ENCODE measurements around the gene KRT35. TPM values are rescaled to one million over a fixed set of nuclear protein-coding genes. Genes with fewer than 3 reads are reported as not detected.

Gene KRT35
- total and polyA plus RNA-seq, 10 donors: 0.19 TPM; not detected in 8

DNA sequence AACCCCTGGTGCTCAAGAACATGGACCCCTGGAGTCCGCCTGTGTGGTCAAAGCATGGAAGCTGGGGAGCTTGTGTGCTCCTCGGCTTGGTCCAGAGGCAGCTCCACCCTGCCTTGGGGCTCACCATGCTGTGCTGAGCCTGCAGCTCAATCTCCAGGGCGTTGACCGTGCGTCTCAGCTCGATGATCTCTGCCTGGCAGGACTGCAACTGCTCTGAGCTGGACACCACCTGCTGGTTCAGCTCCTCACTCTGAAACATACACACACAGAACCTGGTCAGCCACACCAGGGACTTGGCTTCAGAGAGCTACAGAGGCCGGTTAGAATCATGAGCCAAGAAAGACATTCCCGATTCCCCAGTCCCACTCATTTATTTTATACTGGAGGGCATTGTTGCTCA lies 2.7 kb downstream of the KRT35 start:
- Histone ChIP-seq H3K36me3 (no peaks in the 10 kb centered on the region), H3K4me3 (no peak overlapping the region), H3K27ac (no peak overlapping the region), H3K4me1 (peaks cover 0 to 9% (median 4%) of the 10 kb centered on the region in 6 donors), H3K9me3 (peaks cover 0 to 5% (median 0%) of the 10 kb centered on the region in 8 donors), H3K27me3 (replicated peaks in 1 of 7) (no peaks in the 10 kb centered on the region)
- intact Hi-C loops (cut with DNase I; ENCODE audit: low total_unique reads): no loop called here
- 72 to 92% (median 89%) methylated on average over 2 to 8 of the region's 8 CpGs for WGBS, 5 donors
- no peak for TF ChIP-seq POLR2AphosphoS5 (IDR thresholded peaks at IDR 0.05)
- TF ChIP-seq, protein P1, sequence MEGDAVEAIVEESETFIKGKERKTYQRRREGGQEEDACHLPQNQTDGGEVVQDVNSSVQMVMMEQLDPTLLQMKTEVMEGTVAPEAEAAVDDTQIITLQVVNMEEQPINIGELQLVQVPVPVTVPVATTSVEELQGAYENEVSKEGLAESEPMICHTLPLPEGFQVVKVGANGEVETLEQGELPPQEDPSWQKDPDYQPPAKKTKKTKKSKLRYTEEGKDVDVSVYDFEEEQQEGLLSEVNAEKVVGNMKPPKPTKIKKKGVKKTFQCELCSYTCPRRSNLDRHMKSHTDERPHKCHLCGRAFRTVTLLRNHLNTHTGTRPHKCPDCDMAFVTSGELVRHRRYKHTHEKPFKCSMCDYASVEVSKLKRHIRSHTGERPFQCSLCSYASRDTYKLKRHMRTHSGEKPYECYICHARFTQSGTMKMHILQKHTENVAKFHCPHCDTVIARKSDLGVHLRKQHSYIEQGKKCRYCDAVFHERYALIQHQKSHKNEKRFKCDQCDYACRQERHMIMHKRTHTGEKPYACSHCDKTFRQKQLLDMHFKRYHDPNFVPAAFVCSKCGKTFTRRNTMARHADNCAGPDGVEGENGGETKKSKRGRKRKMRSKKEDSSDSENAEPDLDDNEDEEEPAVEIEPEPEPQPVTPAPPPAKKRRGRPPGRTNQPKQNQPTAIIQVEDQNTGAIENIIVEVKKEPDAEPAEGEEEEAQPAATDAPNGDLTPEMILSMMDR (IDR thresholded peaks at IDR 0.05 in 8 of 11, conservative IDR thresholded peaks at IDR 0.05 in 3 of 11): no peak
- no peak for TF ChIP-seq POLR2A (IDR thresholded peaks at IDR 0.05)
- DNase-seq: no peak

DNA sequence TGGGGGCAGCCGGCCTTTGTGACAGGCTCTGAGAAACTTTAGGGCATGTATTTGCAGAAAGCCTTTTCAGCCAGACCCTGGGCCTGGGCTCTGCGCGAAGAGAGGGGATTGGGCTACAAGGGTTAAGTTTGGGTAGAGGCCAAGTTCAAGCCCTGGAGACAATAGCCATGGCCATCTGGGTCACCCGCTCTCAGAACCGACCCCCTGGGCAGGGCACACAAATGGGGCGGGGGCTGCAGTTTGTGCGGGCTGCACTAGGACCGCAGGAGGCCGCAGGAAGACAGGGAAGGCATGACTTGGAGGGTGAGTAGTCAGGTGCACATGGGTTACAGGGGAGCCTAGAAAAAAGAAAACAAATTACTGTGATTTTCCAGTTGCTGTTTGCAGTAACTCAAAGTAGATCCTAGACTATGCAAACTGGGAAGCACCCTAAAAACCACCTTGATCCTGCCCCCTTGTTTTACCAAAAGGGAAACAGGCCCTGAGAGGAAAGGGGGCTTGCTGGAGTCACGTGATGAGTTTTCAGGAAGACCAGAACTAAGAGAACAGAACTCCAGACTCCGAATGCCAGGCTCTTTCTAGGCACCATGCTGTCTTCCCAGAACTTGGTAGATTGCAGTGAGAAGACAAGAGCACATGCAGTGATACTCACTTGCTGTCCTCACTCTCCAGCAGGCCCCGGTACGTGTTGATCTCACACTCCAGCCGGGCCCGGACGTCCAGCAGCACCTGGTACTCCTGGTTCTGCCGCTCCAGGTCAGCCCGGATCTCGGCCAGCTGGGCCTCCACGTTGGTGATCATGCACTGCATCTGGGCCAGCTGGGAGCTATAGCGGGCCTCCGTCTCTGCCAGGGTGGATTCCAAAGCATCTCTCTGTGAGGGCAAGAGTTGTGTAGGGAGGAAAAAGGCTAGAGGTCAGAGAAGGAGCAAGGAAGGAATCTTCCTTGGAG lies 3.8 kb downstream of the KRT35 start:
- H3K27ac ChIP-seq: no peak overlapping the region
- no peak overlapping the region for H3K4me3 ChIP-seq
- no peaks in the 10 kb centered on the region for H3K36me3 ChIP-seq
- WGBS, 5 donors: 82 to 91% (median 84%) methylated on average over 20 to 22 of the region's 22 CpGs
- intact Hi-C loops (cut with DNase I; ENCODE audit: low total_unique reads): no loop called here
- H3K27me3 ChIP-seq (replicated peaks in 1 of 7): peaks cover 0 to 5% (median 0%) of the 10 kb centered on the region in 7 donors
- peaks cover 0 to 9% (median 4%) of the 10 kb centered on the region in 6 donors for H3K4me1 ChIP-seq
- DNase-seq: no peak
- TF ChIP-seq POLR2A (IDR thresholded peaks at IDR 0.05): no peak
- H3K9me3 ChIP-seq: peaks cover 0 to 5% (median 0%) of the 10 kb centered on the region in 8 donors

DNA sequence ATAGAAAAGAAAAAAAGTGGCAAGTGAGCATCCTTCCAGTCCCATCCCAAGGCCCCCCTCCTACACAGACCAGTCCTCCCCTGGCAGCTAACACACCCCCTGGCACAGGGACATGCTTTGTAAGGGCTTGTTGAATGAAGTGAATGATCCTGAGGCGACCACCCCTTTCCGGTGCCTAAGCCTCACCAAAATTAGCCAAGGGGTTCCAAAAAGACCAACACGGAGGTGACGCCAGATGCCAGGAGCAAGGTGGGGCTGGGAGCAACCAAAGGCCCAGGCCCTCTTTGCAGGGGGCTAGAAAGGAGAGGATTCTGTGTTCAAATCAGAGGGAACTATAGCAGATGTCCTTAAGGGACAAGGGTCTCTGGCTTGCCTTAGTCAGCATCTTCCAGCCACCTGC lies 5.5 kb downstream of the KRT35 start:
- Histone ChIP-seq H3K9me3 (peaks cover 0 to 8% (median 0%) of the 10 kb centered on the region in 8 donors), H3K36me3 (no peaks in the 10 kb centered on the region), H3K27me3 (replicated peaks in 1 of 7) (peaks cover 0 to 7% (median 0%) of the 10 kb centered on the region in 7 donors), H3K4me3 (no peak overlapping the region), H3K4me1 (peaks cover 0 to 9% (median 4%) of the 10 kb centered on the region in 6 donors), H3K27ac (no peak overlapping the region)
- no peak for DNase-seq
- TF ChIP-seq POLR2AphosphoS5 (IDR thresholded peaks at IDR 0.05): no peak
- TF ChIP-seq POLR2A (IDR thresholded peaks at IDR 0.05): no peak
- TF ChIP-seq, protein P1 (IDR thresholded peaks at IDR 0.05 in 8 of 11, conservative IDR thresholded peaks at IDR 0.05 in 3 of 11): no peak
- intact Hi-C loops (cut with DNase I; ENCODE audit: low total_unique reads): no loop called here
- WGBS, 5 donors: 83 to 95% (median 93%) methylated on average over 4 of the region's 4 CpGs

DNA sequence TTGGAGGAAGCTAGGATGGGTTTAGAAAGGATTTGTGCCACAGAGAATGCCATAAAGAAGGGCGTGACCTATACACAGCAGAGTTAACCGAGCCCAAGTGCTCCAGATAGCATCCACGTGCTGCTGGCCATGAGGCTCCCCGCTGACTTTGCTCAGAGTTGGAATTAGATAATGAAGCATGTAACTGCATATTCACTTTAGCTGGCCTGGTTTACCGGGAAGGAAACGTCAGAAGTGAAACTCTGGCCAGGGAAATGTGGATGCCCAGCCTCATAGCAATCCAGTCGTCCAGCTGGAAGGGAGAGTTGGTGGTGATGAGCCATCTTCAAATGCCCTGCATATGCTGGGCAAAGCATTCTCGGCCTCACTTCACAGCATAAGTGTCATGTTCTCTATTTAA lies 6.1 kb downstream of the KRT35 start:
- H3K4me3 ChIP-seq: no peak overlapping the region
- H3K9me3 ChIP-seq: peaks cover 0 to 8% (median 0%) of the 10 kb centered on the region in 8 donors
- WGBS, 5 donors: 77 to 81% (median 79%) methylated on average over 8 of the region's 8 CpGs
- TF ChIP-seq, protein P1 (IDR thresholded peaks at IDR 0.05 in 8 of 11, conservative IDR thresholded peaks at IDR 0.05 in 3 of 11): no peak
- no peak for TF ChIP-seq POLR2A (IDR thresholded peaks at IDR 0.05)
- no peak for TF ChIP-seq POLR2AphosphoS5 (IDR thresholded peaks at IDR 0.05)
- intact Hi-C loops (cut with DNase I; ENCODE audit: low total_unique reads): no loop called here
- no peak overlapping the region for H3K27ac ChIP-seq
- H3K27me3 ChIP-seq (replicated peaks in 1 of 7): peaks cover 0 to 7% (median 0%) of the 10 kb centered on the region in 7 donors
- peaks cover 0 to 6% (median 3%) of the 10 kb centered on the region in 6 donors for H3K4me1 ChIP-seq
- DNase-seq: no peak
- H3K36me3 ChIP-seq: no peaks in the 10 kb centered on the region

Measured in spleen (tissue), 11 donors.